K562 treated with DMSO at 1 percent for 12 hours (cell line): Measurements from ENCODE around the gene SF3A2. TPM values are rescaled to one million over a fixed set of nuclear protein-coding genes. Genes with fewer than 3 reads are reported as not detected.

ENCODE experiments used
- total RNA-seq: library from RNA; unstranded; fragments of 300-600 nt; gene quantifications from 2 replicates; pipeline ENCODE4 v1.2.3, GENCODE V29; 2022; ENCODE audit not compliant: insufficient read depth

SF3A2 gene
- 62.8 and 101 TPM in 2 replicates for total RNA-seq

GRCh38 chr19:2236314-2237050 lies at the start of gene SF3A2, which contains the start of gene PLEKHJ1:
SF3A2 (plus strand) TSS chr19:2236824; CDS start chr19:2243419, 6,595 bp downstream.
PLEKHJ1 (minus strand) TSS chr19:2236329; CDS start chr19:2236248, 81 bp downstream.

GRCh38 chr19:2249010-2249866 lies 12.6 kb downstream of the SF3A2 start, which contains the start of gene AMH:
AMH (plus strand) TSS chr19:2249323; CDS start chr19:2249333, 10 bp downstream.

GRCh38 chr19:2255982-2256685 lies 19.5 kb downstream of the SF3A2 start, which contains the start of gene JSRP1:
JSRP1 (minus strand) TSS chr19:2256417; CDS start chr19:2255314, 1,103 bp downstream.

GRCh38 chr19:2282062-2282861 lies 45.6 kb downstream of the SF3A2 start, which contains the start of gene PEAK3:
PEAK3 (minus strand) TSS chr19:2282175; CDS start chr19:2280931, 1,244 bp downstream.

Other genes starting within 250 kb of the SF3A2 start
- gene BTBD2, start 221.1 kb upstream of the SF3A2 start, total RNA-seq: 79.8 and 89.2 TPM in 2 replicates
- 220 and 387 TPM in 2 replicates for gene MKNK2, start 185.6 kb upstream of the SF3A2 start, total RNA-seq
- gene MOB3A, start 140.5 kb upstream of the SF3A2 start, total RNA-seq: 9.5 and 14.9 TPM in 2 replicates
- gene IZUMO4, start 139.9 kb upstream of the SF3A2 start, total RNA-seq: 1.2 and 1.6 TPM in 2 replicates
- gene AP3D1, start 85.3 kb upstream of the SF3A2 start, total RNA-seq: 68.6 and 125 TPM in 2 replicates
- gene DOT1L, start 72.9 kb upstream of the SF3A2 start, total RNA-seq: 16.7 and 43.9 TPM in 2 replicates
- gene PLEKHJ1, start 495 bp upstream of the SF3A2 start, total RNA-seq: 160 and 185 TPM in 2 replicates
- gene AMH, start 12.5 kb downstream of the SF3A2 start, total RNA-seq: 31.0 and 34.0 TPM in 2 replicates
- gene JSRP1, start 19.6 kb downstream of the SF3A2 start, total RNA-seq: 2.0 TPM in 1 of 2 replicates, not detected in the other
- gene PEAK3, start 45.4 kb downstream of the SF3A2 start, total RNA-seq: not detected in 2 replicates
- 0.36 and 0.94 TPM in 2 replicates for gene LINGO3, start 71.3 kb downstream of the SF3A2 start, total RNA-seq
- gene LSM7, start 91.8 kb downstream of the SF3A2 start, total RNA-seq: 303 and 460 TPM in 2 replicates
- 32.7 and 67.2 TPM in 2 replicates for gene SPPL2B, start 91.9 kb downstream of the SF3A2 start, total RNA-seq
- gene TMPRSS9, start 123.4 kb downstream of the SF3A2 start, total RNA-seq: 0.79 and 3.2 TPM in 2 replicates
- 42.7 and 59.3 TPM in 2 replicates for gene TIMM13, start 190.8 kb downstream of the SF3A2 start, total RNA-seq
- 37.0 and 59.9 TPM in 2 replicates for gene LMNB2, start 220.1 kb downstream of the SF3A2 start, total RNA-seq
- gene GADD45B, start 239.3 kb downstream of the SF3A2 start, total RNA-seq: 6.9 and 9.1 TPM in 2 replicates